A549 (cell line): ENCODE results near the gene NXPH3. TPM values are rescaled to one million over a fixed set of nuclear protein-coding genes. Genes with fewer than 3 reads are reported as not detected.

Experiments used
- ATAC-seq, 2 experiments: fragments of 200-7000 bp in 1 of 2; fragments of >200 bp in 1 of 2; cut with Nextera tagmentation in 1 of 2; cut with Tn5 transposase in 1 of 2; 3 replicates each; pipeline versions ENCODE4 v1.8.0 to v1.9.1; 2018 to 2020; ENCODE audit warnings: mild to moderate bottlenecking in 1 of 2, moderate library complexity in 1 of 2
- CTCF ChIA-PET: fragments of 300-600 bp; sonication (Branson Sonifier 250); formaldehyde crosslinking; extraction: SDS; loops from one replicate; lab custom pipeline; 2021; ENCODE audit warnings: antibody characterized with exemption, inconsistent platforms; lab: Yijun Ruan, JAX
- POLR2A ChIA-PET: fragments of 350-600 bp; formaldehyde crosslinking; extraction: SDS; loops from one replicate; lab custom pipeline; 2021; ENCODE audit warnings: antibody characterized with exemption, inconsistent platforms; lab: Yijun Ruan, JAX
- DNase-seq, 2 experiments: peaks; one replicate each; pipeline versions ENCODE4 v3.0.0 to v3.0.0-alpha.2; 2011 to 2016; ENCODE audit warnings: low read depth in 1 of 2, low spot score in 1 of 2
- FAIRE-seq: peaks from 2 replicates; lab custom pipeline; 2011; peaks lifted over from hg19 to GRCh38; lab: Jason Lieb, UNC
- H3K27ac ChIP-seq, 2 experiments: fragments of >200 bp; sonication (Bioruptor Twin); formaldehyde crosslinking; 3 replicates each; pipeline ENCODE4 v1.5.1; 2016 to 2017
- H3K4me1 ChIP-seq: fragments of >200 bp; sonication (Bioruptor Twin); formaldehyde crosslinking; 3 replicates; pipeline ENCODE4 v1.6.1; 2016
- H3K4me2 ChIP-seq: fragments of >200 bp; sonication (Bioruptor Twin); formaldehyde crosslinking; 3 replicates; pipeline ENCODE4 v1.6.1; 2016
- H3K4me3 ChIP-seq: fragments of >200 bp; sonication (Bioruptor Twin); formaldehyde crosslinking; 3 replicates; pipeline ENCODE4 v1.5.1; 2016
- H3K9me3 ChIP-seq: fragments of >200 bp; sonication (Bioruptor Twin); formaldehyde crosslinking; 3 replicates; pipeline ENCODE4 v1.6.1; 2016
- BCL3 ChIP-seq: fragments of >200 bp; sonication (Bioruptor Twin); formaldehyde crosslinking; IDR thresholded peaks from 3 replicates; pipeline ENCODE4 v1.6.1; 2016
- BHLHE40 ChIP-seq: IDR thresholded peaks from 2 replicates; pipeline ENCODE4 v1.6.1; 2012; ENCODE audit warnings: low read depth, low read length, inconsistent platforms
- CEBPB ChIP-seq, 2 experiments: fragments of >200 bp in 1 of 2; sonication (Bioruptor Twin) in 1 of 2; formaldehyde crosslinking in 1 of 2; IDR thresholded peaks; 2 replicates each; pipeline ENCODE4 v1.6.1; 2012 to 2016
- CHD2 ChIP-seq: fragments of 150-350 bp; IDR thresholded peaks from 2 replicates; pipeline ENCODE4 v1.6.1; 2014; ENCODE audit warnings: low read length; ENCODE audit not compliant: partially characterized antibody
- CTCF ChIP-seq: fragments of >200 bp; sonication (Bioruptor Twin); formaldehyde crosslinking; IDR thresholded peaks from 3 replicates; pipeline ENCODE4 v1.5.1; 2016
- E2F6 ChIP-seq: IDR thresholded peaks from 2 replicates; pipeline ENCODE4 v1.6.1; 2012; ENCODE audit warnings: low read depth, borderline replicate concordance
- EP300 ChIP-seq, 2 experiments: fragments of >200 bp; sonication (Bioruptor Twin); formaldehyde crosslinking; IDR thresholded peaks; 2 replicates in 1 of 2; 3 replicates in 1 of 2; pipeline ENCODE4 v1.6.1; 2016 to 2017
- ESRRA ChIP-seq: fragments of 150-350 bp; IDR thresholded peaks from 2 replicates; pipeline ENCODE4 v1.6.1; 2014; ENCODE audit warnings: mild to moderate bottlenecking, low read length, borderline replicate concordance
- JUN ChIP-seq, 2 experiments: fragments of >200 bp; sonication (Bioruptor Twin); formaldehyde crosslinking; IDR thresholded peaks; 2 replicates in 1 of 2; 3 replicates in 1 of 2; pipeline ENCODE4 v1.6.1; 2016 to 2017
- KDM1A ChIP-seq: fragments of 200-600 bp; sonication (generic); IDR thresholded peaks from 2 replicates; pipeline ENCODE4 v1.6.1; 2016; ENCODE audit warnings: low read depth, mild to moderate bottlenecking
- KDM5A ChIP-seq: fragments of 200-600 bp; sonication (generic); IDR thresholded peaks from 2 replicates; pipeline ENCODE4 v1.6.1; 2016; ENCODE audit warnings: antibody characterized with exemption, mild to moderate bottlenecking
- MAFK ChIP-seq: fragments of 450-650 bp; IDR thresholded peaks from 2 replicates; pipeline ENCODE4 v1.6.1; 2014; ENCODE audit not compliant: partially characterized antibody
- MAX ChIP-seq: IDR thresholded peaks from 2 replicates; pipeline ENCODE4 v1.6.1; 2012
- MAZ ChIP-seq: fragments of 150-350 bp; IDR thresholded peaks from 2 replicates; pipeline ENCODE4 v1.6.1; 2014; ENCODE audit warnings: antibody characterized with exemption, low read depth, low read length, borderline replicate concordance
- NPAS2 ChIP-seq: fragments of 250-450 bp; sonication (Bioruptor Pico); IDR thresholded peaks from 2 replicates; pipeline ENCODE4 v1.8.0; 2022; ENCODE audit warnings: mild to moderate bottlenecking, moderate library complexity, borderline replicate concordance
- POLR2A ChIP-seq: IDR thresholded peaks from 2 replicates; pipeline ENCODE4 v1.6.1; 2012; ENCODE audit warnings: mild to moderate bottlenecking, low read length
- POLR2AphosphoS2 ChIP-seq: conservative IDR thresholded peaks from 2 replicates; pipeline ENCODE4 v1.6.1; 2012; ENCODE audit warnings: low read length, improper control_type of control experiment, inconsistent platforms
- RAD21 ChIP-seq, 2 experiments: fragments of >200 bp in 1 of 2; sonication (Bioruptor Twin) in 1 of 2; formaldehyde crosslinking in 1 of 2; IDR thresholded peaks in 1 of 2; conservative IDR thresholded peaks in 1 of 2; 2 replicates in 1 of 2; 3 replicates in 1 of 2; pipeline ENCODE4 v1.6.1; 2012 to 2018; ENCODE audit warnings: inconsistent platforms in 1 of 2
- RARB ChIP-seq: fragments of 250-450 bp; sonication (Bioruptor Pico); IDR thresholded peaks from 2 replicates; pipeline ENCODE4 v1.8.0; 2021; ENCODE audit warnings: mild to moderate bottlenecking, moderate library complexity
- RCOR1 ChIP-seq: fragments of 150-350 bp; IDR thresholded peaks from 2 replicates; pipeline ENCODE4 v1.6.1; 2014; ENCODE audit warnings: antibody characterized with exemption, low read length, low read depth
- RFX5 ChIP-seq: fragments of 450-650 bp; IDR thresholded peaks from 2 replicates; pipeline ENCODE4 v1.7.1; 2014; ENCODE audit warnings: antibody characterized with exemption, mild to moderate bottlenecking, moderate library complexity
- RNF2 ChIP-seq: fragments of 200-600 bp; sonication (generic); IDR thresholded peaks from 2 replicates; pipeline ENCODE4 v1.6.1; 2016; ENCODE audit warnings: low read depth, mild to moderate bottlenecking, antibody characterized with exemption, moderate library complexity, borderline replicate concordance
- SMC3 ChIP-seq: fragments of >200 bp; sonication (Bioruptor Twin); formaldehyde crosslinking; IDR thresholded peaks from 3 replicates; pipeline ENCODE4 v1.6.1; 2018; ENCODE audit warnings: inconsistent platforms
- TFCP2L1 ChIP-seq: fragments of 250-450 bp; sonication (Bioruptor Pico); IDR thresholded peaks from 2 replicates; pipeline ENCODE4 v1.5.0; 2021; ENCODE audit warnings: mild to moderate bottlenecking
- USF2 ChIP-seq: fragments of 450-650 bp; IDR thresholded peaks from 2 replicates; pipeline ENCODE4 v1.6.1; 2014; ENCODE audit warnings: antibody characterized with exemption
- ZSCAN20 ChIP-seq: fragments of 250-450 bp; sonication (Bioruptor Pico); IDR thresholded peaks from 2 replicates; pipeline ENCODE4 v1.8.0; 2022; ENCODE audit warnings: mild to moderate bottlenecking, moderate library complexity
- WGBS: methylation state at CpG from one replicate; pipeline ENCODE4 v1.1.6; 2017; ENCODE audit errors: missing lambda C conversion rate; 5-methylcytosine and 5-hydroxymethylcytosine counted together
- polyA minus RNA-seq: library from RNA; depleted of rRNA, polyadenylated mRNA; stranded (reverse); fragments of >200 nt; gene quantifications from 2 replicates; pipeline ENCODE4 v1.2.3, GENCODE V29; 2011; rRNA and poly(A)+ RNA removed
- polyA plus RNA-seq, 4 experiments: library from polyadenylated mRNA; depleted of rRNA in 3 of 4; stranded (reverse); fragments of >200 nt; fragmentation: RNase III in 1 of 4; extraction: RNeasy Plus Mini Kit Qiagen cat#74134 plus additional on column Dnase treatment in 1 of 4; gene quantifications; 2 replicates in 3 of 4; 3 replicates in 1 of 4; pipeline ENCODE4 v1.2.3, GENCODE V29; 2011 to 2017

NXPH3 gene
- polyA plus RNA-seq (2011; rRNA removed) (0.07 and 0.12 TPM in 2 replicates), polyA plus RNA-seq (2017; fragmentation: RNase III; extraction: RNeasy Plus Mini Kit Qiagen cat#74134 plus additional on column Dnase treatment) (0.17 to 0.30 TPM (median 0.20 TPM) in 3 replicates), polyA minus RNA-seq (0.08 TPM in 1 of 2 replicates, not detected in the other)
- 0.08 and 0.12 TPM in 2 replicates for polyA plus RNA-seq (2012; cell fraction: cytosol; rRNA removed)
- 0.05 TPM in 2 replicates for polyA plus RNA-seq (2012; cell fraction: nucleus; rRNA removed)

- DNase-seq (peak; percentile 64 to 79), FAIRE-seq (no peak), ATAC-seq (peak; percentile 50 to 78)
- Histone ChIP-seq H3K4me3 (peak within 1 kb of the TSS; percentile 53), H3K27ac (peak within 1 kb of the TSS; percentile 48 to 73; a peak in 5 of 6 replicates), H3K9me3 (no peaks in the 10 kb centered on the region), H3K4me2 (peak within 1 kb of the TSS; percentile 98), H3K4me1 (peaks cover 4% of the 10 kb centered on the region; the same call in 1 of the 3 replicates)
- TF ChIP-seq SMC3 (peak; percentile 90), MAX (peak; percentile 27; the same call in 1 of the 2 replicates), CTCF (peak; percentile 96), MAZ (0 out of 2 replicates have a peak, but pooled peaks have one; percentile 13), JUN (IDR thresholded peaks at IDR 0.05) (peak in 1 of 2 experiments; percentile 28; a peak in 1 of 5 replicates), ZSCAN20 (CRISPR knock-in tag) (no peak), USF2 (no peak), BCL3 (no peak), RCOR1 (no peak), RAD21 (conservative IDR thresholded peaks at IDR 0.05 in 1 of 2, IDR thresholded peaks at IDR 0.05 in 1 of 2) (peak; percentile 10 to 70; a peak in 3 of 5 replicates), KDM5A (no peak)
- ChIA-PET POLR2A (interaction anchor here (0.5 kb wide), 2 partner anchors 71 to 102 kb away, joined by 3 to 4 read pairs; no protein-coding TSS in a partner anchor), CTCF (interaction anchor here (0.7 to 40.8 kb wide), 31 partner anchors 8 to 422 kb away, joined by 3 to 2008 read pairs (median 5); partner anchors contain the start of genes NGFR and SLC35B1)
- 2% methylated on average over 12 of the region's 55 CpGs for WGBS
Observed at GRCh38 chr17:49575679-49576087, at the start of gene NXPH3. TSS of gene NXPH3 (plus strand) at chr17:49575871. CDS start at chr17:49576220, 349 bp downstream.

- Histone ChIP-seq H3K4me3 (no peak overlapping the region), H3K9me3 (no peaks in the 10 kb centered on the region), H3K4me2 (no peak overlapping the region), H3K4me1 (no peaks in the 10 kb centered on the region), H3K27ac (no peak overlapping the region)
- no peak for DNase-seq
- FAIRE-seq, result no peak
- ATAC-seq, result no peak
- ChIA-PET POLR2A (no interaction called here), CTCF (interaction anchor here (2.6 kb wide), 1 partner anchor 29 kb away, joined by 12 read pairs; no protein-coding TSS in a partner anchor)
- TF ChIP-seq CEBPB (IDR thresholded peaks at IDR 0.05) (no peak), MAFK (no peak), POLR2AphosphoS2 (no peak), ESRRA (no peak), CHD2 (no peak), EP300 (IDR thresholded peaks at IDR 0.05) (no peak), RNF2 (no peak), BHLHE40 (no peak), TFCP2L1 (CRISPR knock-in tag) (no peak), KDM1A (no peak), E2F6 (no peak), POLR2A (no peak), RARB (CRISPR knock-in tag) (no peak), NPAS2 (CRISPR knock-in tag) (no peak), RCOR1 (no peak), RFX5 (no peak), KDM5A (no peak)
- 68% methylated on average over 11 of the region's 11 CpGs for WGBS
Observed at GRCh38 chr17:49527927-49528651, 47.6 kb upstream of the NXPH3 start.
